ENCODE results near the gene TLR2.

Gene TLR2

GRCh38 chr4:153684182-153684970, at the start of gene TLR2:
TSS of gene TLR2 (plus strand) at chr4:153684280. CDS start at chr4:153702908, 18,628 bp downstream.
- peak; percentile 61 to 80 for DNase-seq

- DNase-seq: peak in 1 of 2 donors; percentile 20
These were observed 49.2 kb upstream of the TLR2 start for GRCh38 chr4:153634738-153635353.

- no peak for DNase-seq
These were observed 48.2 kb upstream of the TLR2 start for GRCh38 chr4:153635846-153636245.

GRCh38 chr4:153637201-153637600, 46.9 kb upstream of the TLR2 start:
- no peak for DNase-seq

GRCh38 chr4:153638011-153638410, 46.1 kb upstream of the TLR2 start:
- no peak for DNase-seq

GRCh38 chr4:153638999-153639398, 45.1 kb upstream of the TLR2 start:
- DNase-seq: no peak

- no peak for DNase-seq
These were observed 44.0 kb upstream of the TLR2 start for GRCh38 chr4:153639833-153640802.

GRCh38 chr4:153641532-153641931, 42.5 kb upstream of the TLR2 start:
- DNase-seq: no peak

- DNase-seq: peak in 1 of 2 donors; percentile 78
These were observed 40.4 kb upstream of the TLR2 start for GRCh38 chr4:153643406-153644383.

- DNase-seq: no peak
These were observed 38.9 kb upstream of the TLR2 start for GRCh38 chr4:153645183-153645582.

- no peak for DNase-seq
These were observed 37.8 kb upstream of the TLR2 start for GRCh38 chr4:153646261-153646660.

- DNase-seq: no peak
These were observed 37.1 kb upstream of the TLR2 start for GRCh38 chr4:153646978-153647377.

GRCh38 chr4:153647975-153648374, 36.1 kb upstream of the TLR2 start:
- DNase-seq: no peak

- no peak for DNase-seq
These were observed 34.5 kb upstream of the TLR2 start for GRCh38 chr4:153649572-153649991.

- DNase-seq: no peak
These were observed 33.0 kb upstream of the TLR2 start for GRCh38 chr4:153651116-153651515.

- peak; percentile 53 to 81 for DNase-seq
These were observed 32.5 kb upstream of the TLR2 start for GRCh38 chr4:153651587-153651986.

- peak in 1 of 2 donors; percentile 78 for DNase-seq
These were observed 31.9 kb upstream of the TLR2 start for GRCh38 chr4:153652051-153652784.

- no peak for DNase-seq
These were observed 29.0 kb upstream of the TLR2 start for GRCh38 chr4:153655002-153655541.

GRCh38 chr4:153655928-153656327, 28.2 kb upstream of the TLR2 start:
- DNase-seq: peak in 1 of 2 donors; percentile 65

GRCh38 chr4:153661215-153661822, 22.8 kb upstream of the TLR2 start:
- peak in 1 of 2 donors; percentile 25 for DNase-seq

Data from CD4-positive, alpha-beta T cell treated with Interleukin-4 for 1 hour (primary cell).